ENCODE data around the gene SLC10A1. TPM values are rescaled to one million over a fixed set of nuclear protein-coding genes. Genes with fewer than 3 reads are reported as not detected.

Gene SLC10A1
- total and polyA plus RNA-seq, 2 of the 8 experiments (the other 6 are each of a cell fraction or from before 2014, with no cell fraction given): not detected

DNA sequence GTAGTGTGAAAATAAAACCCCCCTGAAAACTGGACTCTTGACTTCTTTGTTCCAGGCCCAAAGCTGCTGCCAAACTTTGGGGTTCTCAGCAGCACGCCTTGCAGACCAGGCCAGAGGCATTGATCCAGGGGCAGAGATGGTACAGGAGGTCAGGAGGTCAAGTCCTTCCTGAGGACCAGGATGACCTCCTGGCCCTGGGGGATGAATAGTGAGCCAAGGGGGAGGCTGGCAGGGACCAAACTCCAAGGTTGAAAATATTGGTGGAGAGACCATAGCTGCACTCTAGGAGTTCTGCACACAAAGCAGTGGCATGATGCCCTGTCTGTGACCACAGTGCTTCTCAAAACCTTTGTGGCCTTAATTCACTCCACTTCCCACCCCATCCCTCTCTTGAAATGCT, 12.1 kb downstream of the SLC10A1 start:
- no peak overlapping the region for H2AK5ac ChIP-seq (ENCODE audit: low read depth, low read length)
- H3K79me1 ChIP-seq (ENCODE audit: low read depth, low read length): no peaks in the 10 kb centered on the region; the same call in 1 of the 2 replicates
- H3K4me2 ChIP-seq (ENCODE audit: insufficient read depth in 1 of 2, low read depth in 2 of 2, low read length in 2 of 2): no peak overlapping the region
- H3K4ac ChIP-seq (replicated peaks; ENCODE audit: insufficient read length, low read depth, low read length): no peak overlapping the region
- no peak overlapping the region for H2BK20ac ChIP-seq (ENCODE audit: low read length)
- no peak overlapping the region for H2BK12ac ChIP-seq (ENCODE audit: low read depth, low read length)
- no peak overlapping the region for H4K8ac ChIP-seq (ENCODE audit: extremely low read depth, insufficient read depth, low read length)
- no peaks in the 10 kb centered on the region for H3K9me3 ChIP-seq (ENCODE audit: insufficient read depth in 2 of 2, low read depth in 1 of 2, low read length in 1 of 2)
- peaks cover 0 to 5% (median 2%) of the 10 kb centered on the region in 4 experiments; a peak in 3 of 8 replicates for H3K36me3 ChIP-seq (ENCODE audit: control insufficient read depth in 2 of 4, insufficient read depth in 4 of 4, low read length in 3 of 4)
- no peak overlapping the region for H2BK5ac ChIP-seq (ENCODE audit: low read depth, low read length)
- no peak overlapping the region for H4K91ac ChIP-seq (replicated peaks; ENCODE audit: insufficient read length, low read length)
- no peak overlapping the region for H3K4me3 ChIP-seq (ENCODE audit: extremely low read depth in 1 of 4, insufficient read depth in 2 of 4, low read depth in 3 of 4, low read length in 4 of 4)
- no peak overlapping the region for H3K56ac ChIP-seq (replicated peaks; ENCODE audit: insufficient read length, low read depth, low read length)
- H2AFZ ChIP-seq (ENCODE audit: low read length): no peak overlapping the region
- no peaks in the 10 kb centered on the region for H3K79me2 ChIP-seq (ENCODE audit: control insufficient read depth in 1 of 2, insufficient read depth in 2 of 2, low read length in 2 of 2)
- H3K27ac ChIP-seq (ENCODE audit: low read depth, low read length): no peak overlapping the region
- no peaks in the 10 kb centered on the region for H3K4me1 ChIP-seq (replicated peaks in 1 of 4; ENCODE audit: control insufficient read depth in 3 of 4, insufficient read depth in 4 of 4, low read length in 3 of 4)
- no peak overlapping the region for H3K18ac ChIP-seq (ENCODE audit: extremely low read depth, low read length)
- H3K23me2 ChIP-seq (ENCODE audit: low read depth, low read length): no peaks in the 10 kb centered on the region; the same call in 1 of the 2 replicates
- H3K9ac ChIP-seq (replicated peaks in 1 of 4; ENCODE audit: extremely low read depth in 1 of 4, low read depth in 3 of 4, low read length in 3 of 4): no peak overlapping the region
- ChIA-PET POLR2A (ENCODE audit: partially characterized antibody) (interaction anchor here (0.7 to 1.3 kb wide), 7 partner anchors 9 to 18 kb away, joined by 3 to 7 read pairs (median 4); partner anchors contain the start of gene SRSF5), CTCF (ENCODE audit: partially characterized antibody) (no interaction called here)
- H4K5ac ChIP-seq (ENCODE audit: insufficient read length, low read depth, low read length): no peak overlapping the region
- FAIRE-seq (no peak), DNase-seq (ENCODE audit: low read depth in 1 of 2, low spot score in 2 of 2) (peak in 1 of 2 experiments; percentile 34)
- H2BK120ac ChIP-seq (replicated peaks; ENCODE audit: low read depth, low read length): no peak overlapping the region
- 100% methylated on average over 1 of the region's 1 CpG; no CpG with 5 or more reads in 1 of the 2 experiments for WGBS, 2 experiments (ENCODE audit: extremely low coverage in 1 of 2, insufficient coverage in 1 of 2, insufficient read length in 1 of 2, insufficient replicate concordance in 2 of 2, low coverage in 1 of 2, low lambda C conversion rate in 2 of 2, missing lambda C conversion rate in 1 of 2)
- H3K27me3 ChIP-seq (replicated peaks in 1 of 4; ENCODE audit: control insufficient read depth in 3 of 4, extremely low read depth in 1 of 4, insufficient read depth in 3 of 4, low read length in 3 of 4): no peaks in the 10 kb centered on the region
- H3K23ac ChIP-seq (ENCODE audit: insufficient read length): no peak overlapping the region
- no peak overlapping the region for H2BK15ac ChIP-seq (ENCODE audit: low read length)
- no peak overlapping the region for H3K14ac ChIP-seq (ENCODE audit: insufficient read length)
- peaks cover 1% of the 10 kb centered on the region in 2 experiments for H4K20me1 ChIP-seq (replicated peaks in 1 of 2; ENCODE audit: control insufficient read depth in 1 of 2, insufficient read depth in 2 of 2, low read length in 2 of 2)
- no peak for TF ChIP-seq HDAC6 (IDR thresholded peaks at IDR 0.05; ENCODE audit: low read depth, low read length)

Data from H1 (cell line).